Vagina (tissue), 2 donors: ENCODE data around the gene MYL5.
"Not testable (repeated sequence)": the region's sequence is repeated elsewhere in the genome, so short reads cannot be mapped to it uniquely, and the experiment has no call there.

Source experiments
- CTCF ChIP-seq, 3 experiments: fragments of 450-650 bp in 2 of 3; fragments of 200-600 bp in 1 of 3; sonication (generic) in 1 of 3; IDR thresholded peaks; one replicate each; pipeline ENCODE4 v1.5.1; 2017 to 2019; ENCODE audit warnings: antibody characterized with exemption in 3 of 3, mild to moderate bottlenecking in 2 of 3, moderate library complexity in 2 of 3
- POLR2A ChIP-seq, 2 donors: fragments of 450-650 bp; IDR thresholded peaks; one replicate each; pipeline ENCODE4 v1.6.1; 2017; ENCODE audit warnings: antibody characterized with exemption in 2 of 2, mild to moderate bottlenecking in 2 of 2, moderate library complexity in 2 of 2
- POLR2AphosphoS5 ChIP-seq, 2 donors: sonication (generic); formaldehyde crosslinking; IDR thresholded peaks; one replicate each; pipeline ENCODE4 v1.9.0; 2017; ENCODE audit warnings: antibody characterized with exemption in 2 of 2, mild to moderate bottlenecking in 2 of 2, low read depth in 1 of 2; ENCODE audit not compliant: insufficient read depth in 1 of 2

DNA sequence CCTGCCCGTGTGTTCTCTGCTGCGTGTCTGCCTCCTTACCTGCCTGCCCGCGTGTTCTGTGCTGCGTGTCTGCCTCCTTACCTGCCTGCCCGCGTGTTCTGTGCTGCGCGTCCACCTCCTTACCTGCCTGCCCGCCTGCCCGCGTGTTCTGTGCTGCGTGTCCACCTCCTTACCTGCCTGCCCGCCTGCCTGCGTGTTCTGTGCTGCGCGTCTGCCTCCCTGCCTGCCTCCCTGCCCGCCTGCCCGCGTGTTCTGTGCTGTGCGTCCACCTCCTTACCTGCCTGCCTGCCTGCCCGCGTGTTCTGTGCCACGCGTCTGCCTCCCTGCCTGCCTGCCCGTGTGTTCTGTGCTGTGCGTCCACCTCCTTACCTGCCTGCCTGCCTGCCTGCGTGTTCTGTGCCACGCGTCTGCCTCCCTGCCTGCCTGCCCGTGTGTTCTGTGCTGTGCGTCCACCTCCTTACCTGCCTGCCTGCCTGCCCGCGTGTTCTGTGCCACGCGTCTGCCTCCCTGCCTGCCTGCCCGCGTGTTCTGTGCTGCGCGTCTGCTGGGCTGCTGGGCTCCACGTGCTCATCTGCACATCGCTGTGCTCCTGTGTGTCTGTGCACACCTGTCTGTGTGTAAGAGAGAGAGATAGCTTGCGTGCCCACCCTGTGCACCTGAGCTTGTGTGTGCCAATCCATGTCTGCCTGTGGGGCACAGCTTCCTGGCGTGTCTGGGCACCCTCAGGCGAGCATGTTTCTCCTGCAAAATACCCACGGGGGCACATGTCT, 39.1 kb upstream of the MYL5 start:
- TF ChIP-seq POLR2A (IDR thresholded peaks at IDR 0.05); CTCF (IDR thresholded peaks at IDR 0.05); POLR2AphosphoS5 (IDR thresholded peaks at IDR 0.05; ENCODE audit: insufficient read depth in 1 of 2, low read depth in 1 of 2): not testable (repeated sequence)
